H9 (cell line): Measurements from ENCODE around the gene CYTH4. TPM values are rescaled to one million over a fixed set of nuclear protein-coding genes. Genes with fewer than 3 reads are reported as not detected.

Source experiments
- DNase-seq: peaks from one replicate; pipeline ENCODE4 v3.0.0-alpha.2; 2017
- H2AFZ ChIP-seq: one replicate; pipeline ENCODE4 v1.6.1; 2013; ENCODE audit warnings: mild to moderate bottlenecking, low read length, control low read depth, moderate library complexity
- H2AK5ac ChIP-seq: 2 replicates; pipeline ENCODE4 v1.6.1; 2013; ENCODE audit warnings: low read length, control low read depth, mixed read lengths; ENCODE audit not compliant: insufficient read length
- H2BK120ac ChIP-seq: one replicate; pipeline ENCODE4 v1.6.1; 2013; ENCODE audit warnings: low read depth, mild to moderate bottlenecking, low read length, control low read depth, inconsistent platforms; ENCODE audit not compliant: poor library complexity, severe bottlenecking
- H2BK12ac ChIP-seq: 2 replicates; pipeline ENCODE4 v1.6.1; 2013; ENCODE audit warnings: low read length, control low read depth, mixed read lengths, low read depth; ENCODE audit not compliant: insufficient read length
- H2BK15ac ChIP-seq: 2 replicates; pipeline ENCODE4 v1.6.1; 2013; ENCODE audit warnings: low read depth, low read length, control low read depth
- H2BK20ac ChIP-seq: one replicate; pipeline ENCODE4 v1.6.1; 2013; ENCODE audit warnings: low read depth, mild to moderate bottlenecking, low read length, control low read depth, inconsistent platforms; ENCODE audit not compliant: poor library complexity, severe bottlenecking
- H2BK5ac ChIP-seq: 2 replicates; pipeline ENCODE4 v1.6.1; 2013; ENCODE audit warnings: low read length, control low read depth, mixed read lengths; ENCODE audit not compliant: insufficient read length
- H3K14ac ChIP-seq: 2 replicates; pipeline ENCODE4 v1.6.1; 2013; ENCODE audit warnings: low read length, control low read depth; ENCODE audit not compliant: insufficient read depth
- H3K18ac ChIP-seq: 2 replicates; pipeline ENCODE4 v1.6.1; 2013; ENCODE audit warnings: low read depth, mild to moderate bottlenecking, mixed read lengths, low read length, control low read depth; ENCODE audit not compliant: insufficient read length
- H3K23ac ChIP-seq: 2 replicates; pipeline ENCODE4 v1.6.1; 2013; ENCODE audit warnings: low read length, control low read depth, mixed read lengths, low read depth; ENCODE audit not compliant: insufficient read length
- H3K23me2 ChIP-seq: 2 replicates; pipeline ENCODE4 v1.6.1; 2013; ENCODE audit warnings: low read depth, mild to moderate bottlenecking, mixed read lengths, low read length, control low read depth; ENCODE audit not compliant: insufficient read length, poor library complexity, severe bottlenecking
- H3K27ac ChIP-seq: 2 replicates; pipeline ENCODE4 v1.5.1; 2013; ENCODE audit warnings: low read length, control low read depth, mixed read lengths, low read depth; ENCODE audit not compliant: insufficient read length
- H3K27me3 ChIP-seq: 2 replicates; pipeline ENCODE4 v1.6.1; 2013; ENCODE audit warnings: low read length, control low read depth, inconsistent platforms; ENCODE audit not compliant: insufficient read depth
- H3K4ac ChIP-seq: 2 replicates; pipeline ENCODE4 v1.6.1; 2013; ENCODE audit warnings: low read depth, mild to moderate bottlenecking, control low read depth, inconsistent platforms, low read length, moderate library complexity
- H3K4me1 ChIP-seq: 2 replicates; pipeline ENCODE4 v1.6.1; 2013; ENCODE audit warnings: low read length, control low read depth, inconsistent platforms; ENCODE audit not compliant: insufficient read depth
- H3K4me2 ChIP-seq: 2 replicates; pipeline ENCODE4 v1.6.1; 2013; ENCODE audit warnings: low read length, control low read depth, mixed read lengths; ENCODE audit not compliant: insufficient read length, insufficient read depth
- H3K56ac ChIP-seq: 2 replicates; pipeline ENCODE4 v1.6.1; 2013; ENCODE audit warnings: low read depth, mild to moderate bottlenecking, mixed read lengths, low read length, control low read depth; ENCODE audit not compliant: insufficient read length
- H3K79me1 ChIP-seq: 2 replicates; pipeline ENCODE4 v1.6.1; 2013; ENCODE audit warnings: low read depth, mild to moderate bottlenecking, moderate library complexity, low read length, control low read depth, inconsistent platforms; ENCODE audit not compliant: insufficient read depth, poor library complexity, severe bottlenecking
- H3K79me2 ChIP-seq: 2 replicates; pipeline ENCODE4 v1.6.1; 2013; ENCODE audit warnings: low read length, control low read depth, inconsistent platforms; ENCODE audit not compliant: insufficient read depth
- H3K9ac ChIP-seq: 2 replicates; pipeline ENCODE4 v1.6.1; 2013; ENCODE audit warnings: low read length, control low read depth, mixed read lengths; ENCODE audit not compliant: insufficient read length; ENCODE audit errors: extremely low read depth
- H3K9me3 ChIP-seq: one replicate; pipeline ENCODE4 v1.6.1; 2013; ENCODE audit warnings: low read depth, low read length, inconsistent platforms; ENCODE audit not compliant: control insufficient read depth
- H3T11ph ChIP-seq: one replicate; pipeline ENCODE4 v1.6.1; 2013; ENCODE audit warnings: mild to moderate bottlenecking, low read length, control low read depth, inconsistent platforms
- H4K20me1 ChIP-seq: one replicate; pipeline ENCODE4 v1.6.1; 2013; ENCODE audit not compliant: control insufficient read depth, insufficient read length, insufficient read depth
- H4K5ac ChIP-seq: 2 replicates; pipeline ENCODE4 v1.6.1; 2013; ENCODE audit warnings: low read depth, mild to moderate bottlenecking, mixed read lengths, low read length, control low read depth; ENCODE audit not compliant: insufficient read length
- H4K8ac ChIP-seq: replicated peaks from 2 replicates; pipeline ENCODE4 v1.6.1; 2013; ENCODE audit warnings: low read length, control low read depth, mixed read lengths, low read depth; ENCODE audit not compliant: insufficient read length
- H4K91ac ChIP-seq: 2 replicates; pipeline ENCODE4 v1.6.1; 2013; ENCODE audit warnings: low read depth, mild to moderate bottlenecking, moderate library complexity, mixed read lengths, low read length, control low read depth; ENCODE audit not compliant: insufficient read length
- H3K27ac Mint-ChIP-seq, 3 experiments: 2 replicates in 2 of 3; 3 replicates in 1 of 3; pipeline ENCODE4 v1.8.0; 2020 to 2021; ENCODE audit warnings: mixed read lengths in 3 of 3, mild to moderate bottlenecking in 1 of 3, moderate library complexity in 1 of 3
- H3K27me3 Mint-ChIP-seq: 2 replicates; pipeline ENCODE4 v1.8.0; 2021; ENCODE audit warnings: low read depth, mild to moderate bottlenecking, moderate library complexity, mixed read lengths
- H3K36me3 Mint-ChIP-seq, 3 experiments: 2 replicates in 2 of 3; 3 replicates in 1 of 3; pipeline ENCODE4 v1.8.0; 2020 to 2021; ENCODE audit warnings: low read depth in 3 of 3, mixed read lengths in 3 of 3; ENCODE audit not compliant: insufficient read depth in 1 of 3
- H3K4me1 Mint-ChIP-seq, 2 experiments: 2 replicates each; pipeline ENCODE4 v1.8.0; 2020; ENCODE audit warnings: mixed read lengths in 2 of 2
- H3K4me3 Mint-ChIP-seq, 2 experiments: 2 replicates in 1 of 2; 3 replicates in 1 of 2; pipeline ENCODE4 v1.8.0; 2020 to 2021; ENCODE audit warnings: mild to moderate bottlenecking in 2 of 2, mixed read lengths in 2 of 2, moderate library complexity in 1 of 2
- H3K9me3 Mint-ChIP-seq, 2 experiments: 2 replicates in 1 of 2; 3 replicates in 1 of 2; pipeline ENCODE4 v1.8.0; 2020; ENCODE audit warnings: mild to moderate bottlenecking in 2 of 2, mixed read lengths in 2 of 2, moderate library complexity in 1 of 2
- WGBS: extraction: QIAGEN DNeasy Blood & Tissue Kit; methylation state at CpG from one replicate; pipeline ENCODE4 v1.1.7; 2013; ENCODE audit warnings: missing lambda C conversion rate, low lambda C conversion rate, mixed read lengths; ENCODE audit not compliant: insufficient read length; ENCODE audit errors: extremely low coverage; 5-methylcytosine and 5-hydroxymethylcytosine counted together
- total RNA-seq: library from RNA; stranded (reverse); gene quantifications from 2 replicates; pipeline ENCODE4 v1.2.1, GENCODE V29; 2021
- TF ChIP-seq, protein P1 (sequence below): fragments of 200-600 bp; sonication (generic); conservative IDR thresholded peaks from 3 replicates; pipeline ENCODE4 v1.8.0; 2021; ENCODE audit warnings: antibody characterized with exemption, mild to moderate bottlenecking

CYTH4 gene
- total RNA-seq, 1 experiment from 2014 or later = not detected

DNA sequence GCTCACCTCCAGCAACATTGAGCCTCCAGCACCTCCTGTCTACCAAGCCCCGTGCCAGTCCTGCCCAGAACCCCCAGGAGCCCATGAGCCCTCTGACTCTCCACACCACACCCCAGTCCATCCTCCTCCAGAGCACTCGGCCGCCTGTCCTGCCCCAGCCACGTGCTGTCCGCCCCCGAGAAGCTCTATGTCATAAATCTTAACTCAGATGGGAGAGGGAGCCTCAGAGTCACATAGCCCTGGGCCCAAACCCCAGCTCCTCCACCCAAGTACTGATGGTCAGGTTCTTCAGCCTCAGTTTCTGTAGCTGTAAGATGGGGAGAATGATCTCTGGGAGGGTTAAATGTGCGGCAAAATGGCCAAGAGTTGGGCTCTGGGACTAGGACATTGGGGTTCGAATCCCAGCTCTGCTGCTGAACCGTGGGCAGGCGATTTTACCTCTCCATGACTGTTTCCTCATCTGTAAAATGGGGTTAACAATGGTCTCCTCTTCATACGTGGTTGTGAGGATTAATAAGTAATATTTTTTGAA is 27.8 kb downstream of the CYTH4 start:
- H2BK5ac ChIP-seq = no peak overlapping the region
- H3K27me3 Mint-ChIP-seq = peaks cover 22% of the 10 kb centered on the region
- H3K9ac ChIP-seq = no peak overlapping the region
- no peak overlapping the region for H3K4me2 ChIP-seq
- no peak overlapping the region for H2AK5ac ChIP-seq
- TF ChIP-seq, protein P1, sequence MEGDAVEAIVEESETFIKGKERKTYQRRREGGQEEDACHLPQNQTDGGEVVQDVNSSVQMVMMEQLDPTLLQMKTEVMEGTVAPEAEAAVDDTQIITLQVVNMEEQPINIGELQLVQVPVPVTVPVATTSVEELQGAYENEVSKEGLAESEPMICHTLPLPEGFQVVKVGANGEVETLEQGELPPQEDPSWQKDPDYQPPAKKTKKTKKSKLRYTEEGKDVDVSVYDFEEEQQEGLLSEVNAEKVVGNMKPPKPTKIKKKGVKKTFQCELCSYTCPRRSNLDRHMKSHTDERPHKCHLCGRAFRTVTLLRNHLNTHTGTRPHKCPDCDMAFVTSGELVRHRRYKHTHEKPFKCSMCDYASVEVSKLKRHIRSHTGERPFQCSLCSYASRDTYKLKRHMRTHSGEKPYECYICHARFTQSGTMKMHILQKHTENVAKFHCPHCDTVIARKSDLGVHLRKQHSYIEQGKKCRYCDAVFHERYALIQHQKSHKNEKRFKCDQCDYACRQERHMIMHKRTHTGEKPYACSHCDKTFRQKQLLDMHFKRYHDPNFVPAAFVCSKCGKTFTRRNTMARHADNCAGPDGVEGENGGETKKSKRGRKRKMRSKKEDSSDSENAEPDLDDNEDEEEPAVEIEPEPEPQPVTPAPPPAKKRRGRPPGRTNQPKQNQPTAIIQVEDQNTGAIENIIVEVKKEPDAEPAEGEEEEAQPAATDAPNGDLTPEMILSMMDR = no peak
- no peak overlapping the region for H3K27ac ChIP-seq
- peaks cover 0 to 10% of the 10 kb centered on the region in 2 experiments; a peak in 2 of 5 replicates for H3K9me3 Mint-ChIP-seq
- no peaks in the 10 kb centered on the region for H3K36me3 Mint-ChIP-seq
- no peak overlapping the region for H4K8ac ChIP-seq
- H3K18ac ChIP-seq = no peak overlapping the region
- no peaks in the 10 kb centered on the region for H3K9me3 ChIP-seq
- no peaks in the 10 kb centered on the region for H3K27me3 ChIP-seq
- no peaks in the 10 kb centered on the region for H3K79me2 ChIP-seq
- H2BK12ac ChIP-seq = no peak overlapping the region
- H4K20me1 ChIP-seq = no peaks in the 10 kb centered on the region
- H3K23me2 ChIP-seq = no peaks in the 10 kb centered on the region
- H3K27ac Mint-ChIP-seq = no peak overlapping the region
- H3K14ac ChIP-seq = no peak overlapping the region
- DNase-seq = no peak
- H3K4me3 Mint-ChIP-seq = no peak overlapping the region
- H4K91ac ChIP-seq = no peak overlapping the region
- no peak overlapping the region for H3K4ac ChIP-seq
- H2BK20ac ChIP-seq = no peak overlapping the region
- H3K4me1 ChIP-seq = no peaks in the 10 kb centered on the region; the same call in 1 of the 2 replicates
- no peak overlapping the region for H2BK120ac ChIP-seq
- H2AFZ ChIP-seq = no peak overlapping the region
- H3T11ph ChIP-seq = no peak overlapping the region
- WGBS = no CpG with 5 or more reads among the region's 11 CpGs
- H2BK15ac ChIP-seq = no peak overlapping the region
- H3K56ac ChIP-seq = no peak overlapping the region
- no peak overlapping the region for H4K5ac ChIP-seq
- no peak overlapping the region for H3K23ac ChIP-seq
- peaks cover 44 to 54% of the 10 kb centered on the region in 2 experiments for H3K4me1 Mint-ChIP-seq
- no peaks in the 10 kb centered on the region for H3K79me1 ChIP-seq
